HepG2 (cell line): ENCODE data around the gene GGTLC1. TPM values are rescaled to one million over a fixed set of nuclear protein-coding genes. Genes with fewer than 3 reads are reported as not detected.

Experiments
- ATAC-seq: fragments of 200-7000 bp; cut with Tn5 transposase; 3 replicates; pipeline ENCODE4 v1.9.1; 2020; ENCODE audit warnings: mild to moderate bottlenecking, moderate library complexity
- BruUV-seq: library from RNA; stranded (reverse); fragments of 400-500 nt; replicated peaks from 2 replicates; lab custom pipeline; 2021; lab: Mats Ljungman, UMichigan
- CTCF ChIA-PET: fragments of 300-600 bp; formaldehyde crosslinking; extraction: SDS; loops from one replicate; lab custom pipeline; 2021; ENCODE audit warnings: low total read pairs, inconsistent platforms, low intra/inter-chr PET ratio; lab: Yijun Ruan, JAX
- POLR2A ChIA-PET: fragments of 350-600 bp; sonication (Branson Sonifier 250); formaldehyde crosslinking; loops from one replicate; lab custom pipeline; 2020; ENCODE audit warnings: antibody characterized with exemption, inconsistent platforms; lab: Yijun Ruan, JAX
- DNase-seq: peaks from one replicate; pipeline ENCODE4 v3.0.0-alpha.2; 2015; ENCODE audit warnings: low spot score
- FAIRE-seq: peaks from 3 replicates; lab custom pipeline; 2011; peaks lifted over from hg19 to GRCh38; lab: Jason Lieb, UNC
- H2AFZ ChIP-seq: one replicate; pipeline ENCODE4 v1.6.1; 2011; ENCODE audit warnings: low read length, inconsistent platforms
- H3K27ac ChIP-seq: fragments of 300-600 bp; 3 replicates; pipeline ENCODE4 v1.8.0; 2011; ENCODE audit warnings: mixed run types, mild to moderate bottlenecking, mixed read lengths, low read length, inconsistent platforms; ENCODE audit not compliant: insufficient read depth; ENCODE audit errors: extremely low read length
- H3K27me3 ChIP-seq, 2 experiments: fragments of 200-600 bp in 1 of 2; 2 replicates in 1 of 2; 3 replicates in 1 of 2; pipeline versions ENCODE4 v1.6.0 to v1.8.0; 2011; ENCODE audit warnings: low read length in 2 of 2, mild to moderate bottlenecking in 2 of 2, moderate library complexity in 2 of 2, inconsistent platforms in 1 of 2; ENCODE audit not compliant: insufficient read depth in 2 of 2, control insufficient read depth in 1 of 2
- H3K36me3 ChIP-seq, 2 experiments: fragments of 200-600 bp in 1 of 2; replicated peaks in 1 of 2; 2 replicates in 1 of 2; 3 replicates in 1 of 2; pipeline versions ENCODE4 v1.5.1 to v1.8.0; 2011; ENCODE audit warnings: low read length in 2 of 2, inconsistent platforms in 1 of 2; ENCODE audit not compliant: insufficient read depth in 2 of 2, control insufficient read depth in 1 of 2
- H3K4me1 ChIP-seq: 2 replicates; pipeline ENCODE4 v1.5.1; 2012; ENCODE audit warnings: low read length, inconsistent platforms; ENCODE audit not compliant: insufficient read depth
- H3K4me2 ChIP-seq: 2 replicates; pipeline ENCODE4 v1.6.0; 2011; ENCODE audit warnings: low read depth, low read length, inconsistent platforms
- H3K4me3 ChIP-seq, 3 experiments: fragments of 200-600 bp in 1 of 3; sonication (generic), shearing (Covaris generic) in 1 of 3; replicated peaks in 1 of 3; 2 replicates each; pipeline ENCODE4 v1.5.1; 2011 to 2016; ENCODE audit warnings: low read length in 3 of 3, inconsistent platforms in 2 of 3, low read depth in 2 of 3, mild to moderate bottlenecking in 2 of 3, control low read depth in 1 of 3, mixed read lengths in 1 of 3; ENCODE audit not compliant: insufficient read depth in 1 of 3
- H3K79me2 ChIP-seq: one replicate; pipeline ENCODE4 v1.6.1; 2011; ENCODE audit warnings: low read length, inconsistent platforms; ENCODE audit not compliant: insufficient read depth
- H3K9ac ChIP-seq: 2 replicates; pipeline ENCODE4 v1.6.0; 2011; ENCODE audit warnings: mild to moderate bottlenecking, low read depth, low read length, inconsistent platforms; ENCODE audit not compliant: insufficient read depth
- H3K9me3 ChIP-seq: 2 replicates; pipeline ENCODE4 v1.5.1; 2012; ENCODE audit warnings: mild to moderate bottlenecking, low read length
- H4K20me1 ChIP-seq: 2 replicates; pipeline ENCODE4 v1.6.0; 2011; ENCODE audit warnings: inconsistent platforms, mild to moderate bottlenecking, low read length, moderate library complexity; ENCODE audit not compliant: insufficient read depth
- ARHGAP35 ChIP-seq: sonication (generic); formaldehyde crosslinking; IDR thresholded peaks from 2 replicates; pipeline ENCODE4 v1.9.0; 2022; ENCODE audit warnings: mild to moderate bottlenecking, inconsistent platforms, moderate library complexity, missing genetic modification reagents, borderline replicate concordance
- ASH2L ChIP-seq: fragments of 300-600, 200-600 bp; sonication (generic); IDR thresholded peaks from 2 replicates; pipeline ENCODE4 v1.7.0; 2017; ENCODE audit warnings: low read depth, mild to moderate bottlenecking, moderate library complexity, mixed read lengths, low read length; ENCODE audit not compliant: insufficient read length
- CREB1 ChIP-seq, 2 experiments: fragments of 450-650 bp in 1 of 2; IDR thresholded peaks; 2 replicates each; pipeline ENCODE4 v1.6.1; 2016 to 2017; ENCODE audit warnings: control low read depth in 1 of 2, mild to moderate bottlenecking in 1 of 2, missing compliant biosample characterization in 1 of 2, missing genetic modification characterization in 1 of 2
- EED ChIP-seq: sonication (generic); formaldehyde crosslinking; IDR thresholded peaks from 2 replicates; pipeline ENCODE4 v1.5.0; 2020; ENCODE audit warnings: mild to moderate bottlenecking, missing genetic modification reagents
- FOXM1 ChIP-seq: sonication (generic); formaldehyde crosslinking; IDR thresholded peaks from 2 replicates; pipeline ENCODE4 v1.5.0; 2020; ENCODE audit warnings: missing genetic modification reagents
- FOXP1 ChIP-seq, 2 experiments: fragments of 450-650 bp in 1 of 2; IDR thresholded peaks; 2 replicates each; pipeline ENCODE4 v1.6.1; 2017 to 2018; ENCODE audit warnings: antibody characterized with exemption in 1 of 2
- LCORL ChIP-seq, 2 experiments: fragments of 450-650 bp in 1 of 2; sonication (generic) in 1 of 2; formaldehyde crosslinking in 1 of 2; IDR thresholded peaks; 2 replicates each; pipeline versions ENCODE4 v1.5.0 to v1.6.1; 2017 to 2020; ENCODE audit warnings: antibody characterized with exemption in 1 of 2, missing genetic modification reagents in 1 of 2
- MAF1 ChIP-seq: sonication (generic); formaldehyde crosslinking; IDR thresholded peaks from 2 replicates; pipeline ENCODE4 v1.5.0; 2020; ENCODE audit warnings: missing genetic modification reagents, borderline replicate concordance
- MYPOP ChIP-seq: sonication (generic); formaldehyde crosslinking; IDR thresholded peaks from 2 replicates; pipeline ENCODE4 v1.8.1; 2023; ENCODE audit warnings: mild to moderate bottlenecking, moderate library complexity, missing genetic modification reagents
- NCOA2 ChIP-seq: sonication (generic); formaldehyde crosslinking; IDR thresholded peaks from 2 replicates; pipeline ENCODE4 v1.8.0; 2022; ENCODE audit warnings: inconsistent platforms
- RFXANK ChIP-seq: IDR thresholded peaks from 2 replicates; pipeline ENCODE4 v1.6.1; 2016
- TCF7L2 ChIP-seq: IDR thresholded peaks from 2 replicates; pipeline ENCODE4 v1.6.1; 2011; ENCODE audit warnings: mild to moderate bottlenecking, low read depth, low read length, moderate library complexity
- ZBTB21 ChIP-seq: sonication (generic); formaldehyde crosslinking; IDR thresholded peaks from 2 replicates; pipeline ENCODE4 v1.4.0; 2020; ENCODE audit warnings: missing genetic modification reagents
- ZEB1 ChIP-seq: IDR thresholded peaks from 2 replicates; pipeline ENCODE4 v1.6.1; 2012; ENCODE audit warnings: mild to moderate bottlenecking, low read depth, inconsistent platforms; ENCODE audit not compliant: insufficient replicate concordance
- ZNF160 ChIP-seq: sonication (generic); formaldehyde crosslinking; IDR thresholded peaks from 2 replicates; pipeline ENCODE4 v1.8.0; 2022; ENCODE audit warnings: mild to moderate bottlenecking, inconsistent platforms, missing genetic modification reagents
- WGBS: methylation state at CpG from one replicate; pipeline ENCODE4 v1.1.6; 2017; ENCODE audit warnings: low lambda C conversion rate; 5-methylcytosine and 5-hydroxymethylcytosine counted together
- in situ Hi-C: cut with HindIII; loops from 2 replicates; pipeline ENCODE4 v1.10.0; 2017; ENCODE audit warnings: low pct_unique_long_range_greater_than_20kb; ENCODE audit not compliant: extremely low pct_ligation_motif_present
- intact Hi-C: fragments of 100-400 bp; cut with micrococcal nuclease; formaldehyde crosslinking; loops from one replicate; pipeline ENCODE4 v1.10.0; 2022; ENCODE audit not compliant: unreplicated experiment
- polyA plus RNA-seq, 8 experiments: library from polyadenylated mRNA; depleted of rRNA in 3 of 8; stranded (reverse) in 7 of 8; unstranded in 1 of 8; fragments of >200 nt; fragmentation: Illumina TruSeq in 4 of 8; extraction: Trizol in 4 of 8; gene quantifications; 2 replicates each; pipeline versions ENCODE4 v1.2.1 to v1.2.3, GENCODE V29; 2011 to 2016; ENCODE audit warnings: low read depth in 4 of 8, missing spikeins in 1 of 8, mixed read lengths in 1 of 8; ENCODE audit not compliant: insufficient read depth in 1 of 8
- total RNA-seq, 5 experiments: library from RNA; depleted of rRNA; stranded (reverse); fragments of >200 nt; fragmentation: Illumina TruSeq; extraction: Trizol; gene quantifications; 2 replicates each; pipeline ENCODE4 v1.2.3, GENCODE V29; 2016; ENCODE audit warnings: low read depth in 1 of 5
- TF ChIP-seq, protein P1 (sequence below): fragments of 450-650 bp; IDR thresholded peaks from 2 replicates; pipeline ENCODE4 v1.6.1; 2016
- TF ChIP-seq, protein P2 (sequence below): sonication (generic); formaldehyde crosslinking; IDR thresholded peaks from 2 replicates; pipeline ENCODE4 v1.4.0; 2020; ENCODE audit warnings: missing genetic modification reagents

GGTLC1 gene
- total and polyA plus RNA-seq, 2 of the 13 experiments (the other 11 are each of a cell fraction or from before 2014, with no cell fraction given) = not detected

- TF ChIP-seq LCORL (IDR thresholded peaks at IDR 0.05) (peak; percentile 38; the same call in 1 of the 2 replicates), LCORL (CRISPR knock-in tag; IDR thresholded peaks at IDR 0.05) (no peak), ARHGAP35 (CRISPR knock-in tag) (no peak), NCOA2 (CRISPR knock-in tag) (no peak), ZNF160 (CRISPR knock-in tag) (no peak), ZBTB21 (CRISPR knock-in tag) (no peak)
- TF ChIP-seq, protein P1, sequence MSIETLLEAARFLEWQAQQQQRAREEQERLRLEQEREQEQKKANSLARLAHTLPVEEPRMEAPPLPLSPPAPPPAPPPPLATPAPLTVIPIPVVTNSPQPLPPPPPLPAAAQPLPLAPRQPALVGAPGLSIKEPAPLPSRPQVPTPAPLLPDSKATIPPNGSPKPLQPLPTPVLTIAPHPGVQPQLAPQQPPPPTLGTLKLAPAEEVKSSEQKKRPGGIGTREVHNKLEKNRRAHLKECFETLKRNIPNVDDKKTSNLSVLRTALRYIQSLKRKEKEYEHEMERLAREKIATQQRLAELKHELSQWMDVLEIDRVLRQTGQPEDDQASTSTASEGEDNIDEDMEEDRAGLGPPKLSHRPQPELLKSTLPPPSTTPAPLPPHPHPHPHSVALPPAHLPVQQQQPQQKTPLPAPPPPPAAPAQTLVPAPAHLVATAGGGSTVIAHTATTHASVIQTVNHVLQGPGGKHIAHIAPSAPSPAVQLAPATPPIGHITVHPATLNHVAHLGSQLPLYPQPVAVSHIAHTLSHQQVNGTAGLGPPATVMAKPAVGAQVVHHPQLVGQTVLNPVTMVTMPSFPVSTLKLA = peak; percentile 100
Observed at GRCh38 chr20:24002896-24003295, 14.3 kb upstream of the GGTLC1 start (continued).

GRCh38 chr20:24001712-24002405 is 13.3 kb upstream of the GGTLC1 start:
- no peak overlapping the region for H3K9ac ChIP-seq
- TF ChIP-seq MYPOP (CRISPR knock-in tag) = no peak
- no peak for TF ChIP-seq ZEB1
- no peak for TF ChIP-seq TCF7L2
- TF ChIP-seq FOXP1 (IDR thresholded peaks at IDR 0.05) = no peak
- TF ChIP-seq FOXP1 (CRISPR knock-in tag; IDR thresholded peaks at IDR 0.05) = no peak
- no peak for TF ChIP-seq FOXM1 (CRISPR knock-in tag)
- TF ChIP-seq RFXANK (CRISPR knock-in tag) = no peak
- TF ChIP-seq CREB1 (IDR thresholded peaks at IDR 0.05) = no peak
- no peak for TF ChIP-seq CREB1 (CRISPR knock-in tag; IDR thresholded peaks at IDR 0.05)
- TF ChIP-seq MAF1 (CRISPR knock-in tag) = no peak
- TF ChIP-seq EED (CRISPR knock-in tag) = no peak
- TF ChIP-seq ASH2L = no peak
- TF ChIP-seq, protein P2, sequence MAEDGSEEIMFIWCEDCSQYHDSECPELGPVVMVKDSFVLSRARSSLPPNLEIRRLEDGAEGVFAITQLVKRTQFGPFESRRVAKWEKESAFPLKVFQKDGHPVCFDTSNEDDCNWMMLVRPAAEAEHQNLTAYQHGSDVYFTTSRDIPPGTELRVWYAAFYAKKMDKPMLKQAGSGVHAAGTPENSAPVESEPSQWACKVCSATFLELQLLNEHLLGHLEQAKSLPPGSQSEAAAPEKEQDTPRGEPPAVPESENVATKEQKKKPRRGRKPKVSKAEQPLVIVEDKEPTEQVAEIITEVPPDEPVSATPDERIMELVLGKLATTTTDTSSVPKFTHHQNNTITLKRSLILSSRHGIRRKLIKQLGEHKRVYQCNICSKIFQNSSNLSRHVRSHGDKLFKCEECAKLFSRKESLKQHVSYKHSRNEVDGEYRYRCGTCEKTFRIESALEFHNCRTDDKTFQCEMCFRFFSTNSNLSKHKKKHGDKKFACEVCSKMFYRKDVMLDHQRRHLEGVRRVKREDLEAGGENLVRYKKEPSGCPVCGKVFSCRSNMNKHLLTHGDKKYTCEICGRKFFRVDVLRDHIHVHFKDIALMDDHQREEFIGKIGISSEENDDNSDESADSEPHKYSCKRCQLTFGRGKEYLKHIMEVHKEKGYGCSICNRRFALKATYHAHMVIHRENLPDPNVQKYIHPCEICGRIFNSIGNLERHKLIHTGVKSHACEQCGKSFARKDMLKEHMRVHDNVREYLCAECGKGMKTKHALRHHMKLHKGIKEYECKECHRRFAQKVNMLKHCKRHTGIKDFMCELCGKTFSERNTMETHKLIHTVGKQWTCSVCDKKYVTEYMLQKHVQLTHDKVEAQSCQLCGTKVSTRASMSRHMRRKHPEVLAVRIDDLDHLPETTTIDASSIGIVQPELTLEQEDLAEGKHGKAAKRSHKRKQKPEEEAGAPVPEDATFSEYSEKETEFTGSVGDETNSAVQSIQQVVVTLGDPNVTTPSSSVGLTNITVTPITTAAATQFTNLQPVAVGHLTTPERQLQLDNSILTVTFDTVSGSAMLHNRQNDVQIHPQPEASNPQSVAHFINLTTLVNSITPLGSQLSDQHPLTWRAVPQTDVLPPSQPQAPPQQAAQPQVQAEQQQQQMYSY (CRISPR knock-in tag) = no peak
- no peak for FAIRE-seq
- no peak for ATAC-seq
- no peaks in the 10 kb centered on the region for H3K9me3 ChIP-seq
- POLR2A ChIA-PET = no interaction called here
- DNase-seq = no peak
- no TSS peak for BruUV-seq
- H3K36me3 ChIP-seq = no peaks in the 10 kb centered on the region
- no peaks in the 10 kb centered on the region for H3K4me1 ChIP-seq
- peaks cover 2 to 5% of the 10 kb centered on the region in 2 experiments; a peak in 2 of 5 replicates for H3K27me3 ChIP-seq
- H3K27ac ChIP-seq = no peak overlapping the region
- in situ Hi-C loops (no loop called here), intact Hi-C loops (no loop called here)
- H4K20me1 ChIP-seq = no peaks in the 10 kb centered on the region
- H3K4me2 ChIP-seq = no peak overlapping the region
- WGBS = 17% methylated on average over 7 of the region's 7 CpGs
- no peaks in the 10 kb centered on the region for H3K79me2 ChIP-seq
- no peak overlapping the region for H2AFZ ChIP-seq
- CTCF ChIA-PET = no interaction called here
- no peak overlapping the region for H3K4me3 ChIP-seq
